Stimulated activated CD8-positive, alpha-beta memory T cell treated with anti-CD3 and anti-CD28 coated beads, Interleukin-15, amount 100 ng/mL, for 4 hours (primary cell): ENCODE measurements around the gene STING1.
"Not testable (repeated sequence)": the region's sequence is repeated elsewhere in the genome, so short reads cannot be mapped to it uniquely, and the experiment has no call there.

Experiments used
- DNase-seq, 2 donors: peaks; one replicate each; pipeline ENCODE4 v3.0.0-alpha.2; 2020; ENCODE audit warnings: low read depth in 2 of 2

STING1 gene

GRCh38 chr5:139482050-139482889 is at the start of gene STING1:
Gene STING1, minus strand, starts transcription at chr5:139482758. Its CDS starts 1,054 bp downstream, at chr5:139481704.
- peak in 1 of 2 donors; percentile 24 for DNase-seq

GRCh38 chr5:139531772-139532169 is 49.2 kb upstream of the STING1 start:
- no peak for DNase-seq

- DNase-seq = not testable (repeated sequence)
Measured at GRCh38 chr5:139530079-139530478, 47.5 kb upstream of the STING1 start.

GRCh38 chr5:139528695-139529094 is 46.1 kb upstream of the STING1 start:
- not testable (repeated sequence) for DNase-seq

- DNase-seq = not testable (repeated sequence)
Measured at GRCh38 chr5:139527896-139528467, 45.4 kb upstream of the STING1 start.

GRCh38 chr5:139527090-139527470 is 44.5 kb upstream of the STING1 start:
- DNase-seq = not testable (repeated sequence)

GRCh38 chr5:139526309-139527089 is 43.9 kb upstream of the STING1 start:
- DNase-seq = not testable (repeated sequence)

- not testable (repeated sequence) for DNase-seq
Measured at GRCh38 chr5:139525586-139526308, 43.2 kb upstream of the STING1 start.

- no peak for DNase-seq
Measured at GRCh38 chr5:139524940-139525585, 42.5 kb upstream of the STING1 start.

GRCh38 chr5:139524446-139524845 is 41.9 kb upstream of the STING1 start:
- DNase-seq = no peak

- no peak for DNase-seq
Measured at GRCh38 chr5:139523635-139524445, 41.3 kb upstream of the STING1 start.

GRCh38 chr5:139517683-139518564 is 35.4 kb upstream of the STING1 start:
- DNase-seq = peak; percentile 62 to 72

- DNase-seq = no peak
Measured at GRCh38 chr5:139514486-139514856, 31.9 kb upstream of the STING1 start.

- DNase-seq = no peak
Measured at GRCh38 chr5:139513852-139514485, 31.4 kb upstream of the STING1 start.

GRCh38 chr5:139513434-139513833 is 30.9 kb upstream of the STING1 start:
- DNase-seq = peak; percentile 36 to 64

GRCh38 chr5:139512786-139513390 is 30.3 kb upstream of the STING1 start:
- no peak for DNase-seq

GRCh38 chr5:139504722-139505121 is 22.2 kb upstream of the STING1 start:
- not testable (repeated sequence) for DNase-seq

GRCh38 chr5:139503879-139504278 is 21.3 kb upstream of the STING1 start:
- not testable (repeated sequence) for DNase-seq
